Tongue (tissue), 2 donors: ENCODE results near the gene DCC. TPM values are rescaled to one million over a fixed set of nuclear protein-coding genes. Genes with fewer than 3 reads are reported as not detected.

ENCODE experiments used
- DNase-seq: peaks from one replicate; pipeline ENCODE4 v3.0.0-alpha.2; 2015
- total RNA-seq: library from RNA; depleted of rRNA; stranded (reverse); fragments of >200 nt; gene quantifications from one replicate; pipeline ENCODE4 v1.2.3, GENCODE V29; 2014

Gene DCC
- total RNA-seq, 1 donor from 2014 or later = 5.5 TPM

GRCh38 chr18:52936931-52937330, 596.9 kb downstream of the DCC start:
- no peak for DNase-seq

DNA sequence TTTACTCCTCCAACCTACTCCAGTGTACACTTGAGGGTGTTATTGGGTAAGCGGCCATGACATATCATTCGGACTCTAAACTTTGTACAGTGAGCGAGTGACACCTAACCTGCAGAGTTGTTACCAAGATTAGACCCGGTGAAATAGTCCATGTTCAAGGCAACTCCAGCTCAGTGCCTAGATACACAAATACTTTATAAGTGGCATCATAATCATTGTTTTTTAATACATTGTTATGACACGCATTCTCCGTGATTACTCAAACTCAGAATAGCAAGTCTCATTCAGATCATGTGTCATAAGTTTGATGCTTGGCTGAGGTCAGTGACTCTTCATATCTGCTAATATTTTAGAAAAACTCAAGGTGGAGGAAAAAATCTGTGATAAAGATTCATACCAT, 597.8 kb downstream of the DCC start:
- DNase-seq = no peak

DNA sequence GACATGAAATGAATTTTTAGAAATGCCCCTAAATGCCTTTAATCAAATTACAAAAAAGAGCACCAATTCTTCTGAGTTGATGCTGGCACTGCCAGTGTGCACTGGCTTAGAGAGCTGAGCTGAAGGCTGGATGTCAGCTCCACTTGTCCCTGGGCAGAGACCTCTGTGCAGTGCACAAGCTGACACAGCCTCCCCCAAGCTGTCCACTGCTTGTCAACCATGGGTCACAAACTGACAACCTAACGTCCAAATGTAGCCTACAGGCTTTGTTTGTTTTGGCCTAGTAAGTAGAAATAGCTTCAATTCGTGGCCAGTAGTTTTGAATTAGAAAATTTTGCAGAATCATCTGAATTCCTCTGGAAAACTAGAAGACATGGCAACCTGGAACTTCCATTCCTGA, 605.6 kb downstream of the DCC start:
- DNase-seq = no peak

DNA sequence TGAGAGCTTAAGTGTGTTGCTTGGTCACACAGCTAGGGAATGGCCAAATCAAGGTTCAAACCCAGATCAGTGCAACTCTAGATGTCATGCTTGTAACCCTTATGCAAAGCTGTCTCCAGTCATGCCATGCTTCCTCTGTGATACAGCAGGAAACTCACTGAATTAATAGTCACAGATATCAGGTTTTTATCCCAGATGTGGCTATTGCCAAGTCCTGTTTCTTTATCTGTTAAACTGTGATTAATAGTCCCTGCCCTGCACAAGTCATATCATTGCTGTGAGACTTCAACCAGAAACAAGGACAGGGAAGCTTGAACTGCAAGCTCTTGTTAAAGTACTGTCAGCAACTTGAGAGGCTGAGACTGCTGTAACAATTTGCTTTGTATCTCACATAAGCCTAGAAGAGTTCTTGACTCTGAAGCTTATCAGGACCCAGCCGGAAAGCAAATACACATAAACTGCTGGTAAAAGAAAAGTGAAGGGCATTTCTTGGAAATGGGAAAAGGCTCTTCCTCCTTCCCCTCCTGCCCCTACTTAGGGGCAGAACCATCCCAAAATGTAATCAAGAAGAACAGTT, 609.0 kb downstream of the DCC start:
- no peak for DNase-seq

DNA sequence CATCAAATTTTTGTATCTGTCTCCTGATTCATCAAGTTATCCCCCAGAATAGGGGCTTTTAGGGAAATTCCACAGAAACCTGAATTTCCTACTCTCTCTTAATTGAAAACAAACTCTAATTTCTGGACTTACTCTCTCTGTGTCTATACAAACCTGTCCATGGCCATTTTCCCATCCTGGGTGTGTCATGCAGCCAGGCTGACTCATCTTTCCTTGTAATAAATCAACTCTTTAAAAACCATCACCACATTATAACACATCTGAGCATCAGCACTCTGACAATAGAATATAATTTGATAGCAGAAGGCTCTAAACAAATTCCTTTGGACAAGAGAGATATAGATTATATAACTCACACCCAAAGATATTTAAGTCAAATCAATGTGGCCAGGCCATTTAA, 610.2 kb downstream of the DCC start:
- DNase-seq = no peak

- DNase-seq = no peak
These were observed 613.4 kb downstream of the DCC start for GRCh38 chr18:52953387-52953786.

- DNase-seq = no peak
These were observed 623.5 kb downstream of the DCC start for GRCh38 chr18:52963481-52963880.

DNA sequence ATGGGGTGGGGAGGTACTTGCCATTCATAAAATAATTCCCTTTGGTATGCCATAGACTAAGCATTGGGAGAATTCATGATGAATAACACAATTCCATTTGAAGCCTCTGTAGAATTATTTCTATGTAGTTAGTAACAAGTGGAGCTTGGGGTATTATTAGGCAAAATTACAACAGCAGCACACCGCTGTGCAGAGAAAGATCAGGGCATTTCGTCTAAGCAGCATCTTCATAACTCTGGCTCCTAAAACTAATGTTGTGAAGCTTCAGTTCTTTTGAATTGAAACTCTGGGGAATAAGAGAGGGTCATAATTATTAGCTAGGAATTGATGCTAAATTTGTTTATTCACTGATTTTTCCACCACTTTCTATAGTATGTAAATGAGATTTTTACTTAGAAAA, 630.7 kb downstream of the DCC start:
- no peak for DNase-seq

- no peak for DNase-seq
These were observed 631.1 kb downstream of the DCC start for GRCh38 chr18:52971097-52971496.

DNA sequence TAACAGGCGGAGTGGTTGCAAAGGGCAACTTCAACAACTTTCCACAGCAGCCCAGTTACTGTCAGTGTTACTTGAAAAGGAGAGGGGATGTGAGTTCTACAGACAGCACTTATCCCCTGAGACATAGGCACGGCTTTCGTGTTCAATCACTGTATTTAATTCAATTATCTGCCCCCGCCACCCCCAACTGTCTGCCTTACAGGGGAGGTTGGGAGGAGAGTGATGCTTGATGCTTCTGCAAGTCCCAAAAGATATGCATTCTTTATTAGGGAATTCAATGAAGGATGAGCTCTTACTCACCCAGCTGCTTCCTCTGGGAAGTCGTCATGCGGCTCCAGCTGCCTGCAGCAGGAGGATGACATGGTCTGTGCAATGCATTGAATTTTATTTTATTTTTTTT, 639.9 kb downstream of the DCC start:
- no peak for DNase-seq

- DNase-seq = no peak
These were observed 651.2 kb downstream of the DCC start for GRCh38 chr18:52991246-52991645.

DNA sequence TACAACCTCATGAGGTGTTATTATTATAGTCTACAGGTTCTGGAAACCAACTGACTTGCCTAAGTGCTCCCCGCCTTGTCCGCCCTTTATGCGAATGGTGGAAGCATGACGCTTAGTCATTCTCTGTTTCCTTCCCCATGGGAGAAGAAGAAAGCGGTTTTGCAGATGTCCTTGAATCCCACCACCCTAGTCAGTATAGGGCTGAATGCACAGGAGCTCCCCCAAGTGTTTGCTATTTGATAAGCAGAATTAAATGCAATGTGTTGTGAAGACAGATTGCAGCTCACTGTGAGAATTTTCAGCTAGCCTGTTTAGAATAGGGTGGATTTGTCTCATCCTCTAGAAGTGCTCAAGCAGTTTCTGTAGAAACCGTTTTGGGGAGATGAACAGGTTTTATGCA, 652.0 kb downstream of the DCC start:
- no peak for DNase-seq

- no peak for DNase-seq
These were observed 655.9 kb downstream of the DCC start for GRCh38 chr18:52995875-52996274.

GRCh38 chr18:52999633-53000032, 659.6 kb downstream of the DCC start:
- no peak for DNase-seq

- DNase-seq = no peak
These were observed 664.8 kb downstream of the DCC start for GRCh38 chr18:53004798-53005197.

DNA sequence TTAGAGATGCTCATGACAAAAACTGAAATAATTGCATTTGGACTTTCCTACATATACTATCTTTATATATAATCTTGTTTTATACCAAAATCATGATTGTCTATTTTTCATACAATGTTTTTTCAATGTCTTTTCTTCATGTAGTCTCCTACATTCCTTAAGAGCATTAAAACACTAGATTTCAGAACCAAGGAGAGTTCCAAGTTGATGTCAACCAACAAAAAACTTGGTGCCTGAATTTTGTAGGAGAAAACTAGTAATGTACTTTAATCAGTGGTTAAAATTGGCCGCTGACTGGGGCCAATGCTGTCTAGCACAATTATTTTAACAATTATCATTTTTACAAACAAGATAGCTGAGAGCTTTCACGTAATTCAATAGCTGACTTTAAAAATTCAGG, 678.8 kb downstream of the DCC start:
- DNase-seq = no peak

- no peak for DNase-seq
These were observed 685.2 kb downstream of the DCC start for GRCh38 chr18:53025247-53025646.

DNA sequence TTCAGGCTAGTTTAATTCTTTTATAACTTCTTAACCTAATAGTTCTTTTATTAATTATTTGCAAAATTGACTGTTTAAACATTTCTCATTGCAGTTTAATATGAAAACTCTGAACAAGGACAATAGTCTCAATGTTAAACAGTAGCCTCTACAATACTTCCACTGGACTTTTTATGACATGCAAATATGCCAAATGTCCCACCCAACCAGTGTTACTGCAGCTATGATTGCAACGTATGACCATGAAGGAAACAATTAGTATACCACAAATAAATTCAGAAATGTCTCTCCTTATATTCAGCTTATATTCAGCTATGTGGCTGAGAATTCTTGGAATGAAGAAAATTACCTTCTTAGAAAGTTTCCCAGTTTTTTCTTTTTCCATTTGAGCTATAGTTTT, 688.6 kb downstream of the DCC start:
- no peak for DNase-seq

DNA sequence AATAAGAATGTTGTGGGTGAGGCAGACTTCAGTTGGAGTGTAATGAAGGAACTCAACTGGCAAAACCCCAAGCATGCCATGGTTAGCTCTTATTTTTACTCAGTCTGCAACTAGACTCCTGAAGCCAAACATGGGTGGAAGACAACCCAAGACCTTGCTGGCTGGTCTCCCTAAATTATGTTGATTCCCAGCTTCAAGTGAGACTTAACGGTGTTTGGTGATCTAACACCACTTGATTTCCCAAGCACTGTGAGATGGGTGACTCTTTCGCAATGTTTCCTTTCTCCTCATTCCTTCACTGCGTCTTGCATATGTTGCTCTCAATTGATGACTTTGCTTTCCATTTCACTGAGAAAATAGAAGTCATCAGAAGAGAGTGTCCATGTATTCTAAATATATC, 693.1 kb downstream of the DCC start:
- DNase-seq = no peak

GRCh38 chr18:53038608-53039007, 698.6 kb downstream of the DCC start:
- no peak for DNase-seq

DNA sequence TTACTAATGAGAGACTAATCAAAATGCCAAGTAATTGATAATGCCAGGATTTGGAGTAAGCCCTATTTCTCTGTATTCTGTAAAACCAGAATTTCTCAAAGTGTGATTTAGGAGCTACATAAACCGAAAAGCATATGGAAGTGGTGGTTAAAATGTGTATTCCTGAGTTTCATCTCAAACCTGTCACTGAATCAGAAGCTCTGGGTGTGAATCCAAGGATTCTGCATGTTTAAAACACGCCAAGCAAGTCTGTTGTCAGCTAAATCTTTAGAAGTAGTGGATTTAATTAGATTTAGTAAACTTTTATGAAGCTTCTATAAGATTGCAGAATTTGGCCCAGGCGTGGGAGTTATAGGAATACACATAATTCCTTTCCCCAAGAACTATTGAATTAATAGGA, 700.3 kb downstream of the DCC start:
- no peak for DNase-seq

- DNase-seq = no peak
These were observed 716.1 kb downstream of the DCC start for GRCh38 chr18:53056064-53056463.

DNA sequence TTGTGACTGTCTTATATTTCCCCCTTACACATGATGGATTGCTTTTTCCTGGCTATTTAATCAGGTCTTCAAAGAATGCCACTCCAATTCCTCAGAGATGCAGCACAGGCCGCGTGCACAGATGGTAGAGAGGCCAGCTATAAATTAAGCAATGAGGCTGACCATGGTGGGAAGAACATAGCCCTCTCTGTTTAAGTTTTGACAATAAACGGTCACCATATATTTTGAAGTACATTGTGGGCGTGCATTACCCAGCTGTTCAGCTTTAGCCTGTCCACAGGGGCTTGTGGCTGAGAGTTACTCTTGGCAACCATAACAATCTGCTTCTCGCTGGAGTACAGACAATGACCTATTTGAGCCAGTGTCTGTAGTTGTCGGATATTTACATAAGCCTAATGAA, 730.8 kb downstream of the DCC start:
- DNase-seq = peak; percentile 4

DNA sequence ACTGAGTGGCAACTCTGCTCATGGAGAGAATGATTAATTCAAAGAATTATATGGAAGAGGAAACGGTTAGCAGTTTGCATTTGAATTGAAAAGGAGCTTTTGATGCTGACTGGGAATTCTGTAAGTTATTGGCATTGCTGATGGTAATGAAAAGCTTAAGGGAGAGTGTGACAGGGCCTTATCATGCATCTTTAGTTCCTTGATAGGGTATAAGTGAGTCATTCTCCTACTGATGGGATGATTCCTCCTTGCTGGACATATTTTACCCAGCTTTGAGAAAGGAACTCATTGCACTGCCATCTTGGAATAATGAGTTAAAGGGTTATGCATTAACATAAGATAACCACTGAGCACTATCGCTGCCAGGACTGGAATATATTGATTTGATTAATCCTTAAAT, 740.7 kb downstream of the DCC start:
- DNase-seq = no peak

DNA sequence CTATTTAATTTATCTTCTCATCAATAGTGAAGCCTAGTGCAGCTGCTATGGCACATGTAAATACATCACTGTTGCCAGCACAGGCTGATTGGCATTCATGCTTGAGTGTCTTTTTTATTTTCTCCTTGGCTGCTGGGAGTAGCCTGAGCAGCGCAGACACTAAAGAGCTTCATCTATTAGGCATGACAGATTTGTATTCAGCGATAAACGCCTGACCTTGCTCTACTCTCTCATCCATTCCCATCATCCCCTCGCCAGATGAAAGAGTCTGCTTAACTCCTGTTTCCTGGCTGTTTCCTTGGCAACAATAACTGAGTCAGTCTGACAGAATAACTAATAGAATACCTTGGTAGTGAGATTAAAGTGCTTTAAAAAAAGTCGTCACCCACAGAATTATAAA, 753.6 kb downstream of the DCC start:
- DNase-seq = no peak
